Mononuclear cell (primary cell): ENCODE measurements around the gene MYO5B. TPM values are rescaled to one million over a fixed set of nuclear protein-coding genes. Genes with fewer than 3 reads are reported as not detected.
"Not testable (repeated sequence)": the region's sequence is repeated elsewhere in the genome, so short reads cannot be mapped to it uniquely, and the experiment has no call there.

Experiments
- H3K27me3 ChIP-seq: 2 replicates; pipeline ENCODE4 v1.6.0; 2011; ENCODE audit warnings: low read length, control low read depth; ENCODE audit not compliant: insufficient read depth
- H3K4me1 ChIP-seq: 2 replicates; pipeline ENCODE4 v1.5.1; 2011; ENCODE audit warnings: mild to moderate bottlenecking, low read length, control low read depth; ENCODE audit not compliant: insufficient read depth
- H3K4me3 ChIP-seq: 2 replicates; pipeline ENCODE4 v1.5.1; 2011; ENCODE audit warnings: mild to moderate bottlenecking, low read length, moderate library complexity
- H3K9me3 ChIP-seq: 2 replicates; pipeline ENCODE4 v1.5.1; 2011; ENCODE audit warnings: low read depth, mild to moderate bottlenecking, control low read depth, low read length
- total RNA-seq: library from RNA; depleted of rRNA; stranded (reverse); fragments of >200 nt; gene quantifications from one replicate; pipeline ENCODE4 v1.2.3, GENCODE V29; 2012

Gene MYO5B
- total RNA-seq, 1 donor, result under 0.01 TPM

DNA sequence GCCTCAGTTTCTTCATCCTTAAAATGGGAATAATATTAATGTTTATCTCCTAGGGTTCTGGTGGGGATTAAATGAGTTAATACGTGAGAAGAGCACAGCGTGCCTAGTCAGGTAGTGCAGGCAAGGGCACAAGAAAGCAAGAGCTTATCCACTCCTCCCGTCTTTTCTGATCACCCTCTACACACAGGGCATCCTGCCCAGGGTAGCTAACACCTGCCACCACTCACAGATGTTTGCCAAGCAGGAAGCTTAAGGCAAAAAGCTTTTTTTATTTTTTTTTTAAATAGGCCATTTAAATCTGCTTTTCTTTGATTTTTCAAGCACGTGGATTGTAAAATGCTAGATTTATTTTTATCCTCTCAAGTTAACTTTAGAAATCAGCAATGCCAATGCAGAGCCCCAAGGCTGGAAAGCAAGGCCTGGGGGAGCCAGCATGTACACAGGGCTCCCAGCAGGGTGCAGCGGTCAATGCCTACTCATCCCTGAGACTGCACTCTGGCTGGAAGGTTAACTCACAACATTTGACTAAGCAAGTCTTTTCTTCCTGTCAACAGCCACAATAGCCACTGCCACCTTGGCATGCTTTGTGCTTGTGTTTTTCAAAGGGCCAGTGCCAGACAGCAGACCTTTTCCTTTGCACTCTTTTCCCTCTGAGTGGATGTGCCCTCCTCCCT, 295.2 kb downstream of the MYO5B start:
- no peaks in the 10 kb centered on the region for H3K9me3 ChIP-seq
- H3K27me3 ChIP-seq, result no peaks in the 10 kb centered on the region
- no peaks in the 10 kb centered on the region for H3K4me1 ChIP-seq
- no peak overlapping the region for H3K4me3 ChIP-seq

DNA sequence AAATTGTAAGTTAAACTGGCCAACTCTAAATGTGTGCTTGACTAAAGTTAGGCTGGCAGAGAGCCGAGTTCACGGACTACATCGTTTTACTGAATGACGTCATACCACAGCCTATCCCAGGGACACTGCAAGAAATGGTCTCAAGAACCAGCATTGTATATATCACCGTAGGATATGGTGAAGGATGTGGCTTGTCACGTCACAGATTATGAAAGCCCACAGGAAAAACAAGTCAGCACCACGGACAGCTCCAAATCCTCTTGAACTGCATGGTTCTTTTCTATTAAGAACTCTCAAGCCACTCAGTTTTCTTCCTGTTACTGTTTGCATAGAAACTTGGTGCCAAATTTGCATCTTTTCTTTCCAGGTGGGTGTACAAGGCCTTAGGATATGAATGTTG, 296.5 kb downstream of the MYO5B start:
- H3K4me1 ChIP-seq, result no peaks in the 10 kb centered on the region
- no peak overlapping the region for H3K4me3 ChIP-seq
- no peaks in the 10 kb centered on the region for H3K9me3 ChIP-seq
- H3K27me3 ChIP-seq, result no peaks in the 10 kb centered on the region

DNA sequence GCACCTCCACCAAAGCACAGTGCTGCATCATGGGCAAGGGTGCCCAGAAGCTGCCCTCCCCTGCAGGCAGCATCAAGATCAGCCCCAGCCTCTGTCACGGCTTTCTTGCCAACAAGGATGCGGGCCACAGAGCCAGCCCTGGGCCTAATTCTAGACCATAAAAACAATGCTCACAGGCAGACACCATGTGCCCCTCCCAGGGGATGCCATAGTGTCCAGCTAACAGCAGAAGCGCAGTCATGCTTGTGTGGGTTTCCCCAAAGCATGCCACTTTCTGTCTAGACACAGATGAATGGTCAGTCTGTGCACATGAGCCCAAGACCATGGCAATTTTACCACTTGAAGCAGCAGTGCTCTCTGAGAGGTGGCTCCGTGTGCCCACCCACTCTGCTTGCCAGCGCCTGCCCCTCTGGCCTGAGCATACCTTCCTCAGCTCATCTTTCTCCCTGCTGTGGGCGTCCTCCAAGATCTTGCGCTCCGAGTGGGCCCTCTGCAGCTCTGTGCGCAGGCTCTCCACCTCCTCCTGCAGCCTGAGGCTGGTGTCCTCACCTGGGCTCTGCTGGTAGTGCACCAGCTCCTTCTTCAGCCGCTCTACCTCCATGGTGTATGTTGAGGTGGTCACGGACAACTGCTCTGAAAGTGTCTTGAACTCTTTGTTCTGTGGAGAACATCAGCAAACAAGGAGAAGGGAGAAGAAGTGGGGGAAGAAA, 300.3 kb downstream of the MYO5B start:
- H3K4me1 ChIP-seq, result no peaks in the 10 kb centered on the region
- H3K27me3 ChIP-seq, result no peaks in the 10 kb centered on the region
- no peaks in the 10 kb centered on the region for H3K9me3 ChIP-seq
- no peak overlapping the region for H3K4me3 ChIP-seq

DNA sequence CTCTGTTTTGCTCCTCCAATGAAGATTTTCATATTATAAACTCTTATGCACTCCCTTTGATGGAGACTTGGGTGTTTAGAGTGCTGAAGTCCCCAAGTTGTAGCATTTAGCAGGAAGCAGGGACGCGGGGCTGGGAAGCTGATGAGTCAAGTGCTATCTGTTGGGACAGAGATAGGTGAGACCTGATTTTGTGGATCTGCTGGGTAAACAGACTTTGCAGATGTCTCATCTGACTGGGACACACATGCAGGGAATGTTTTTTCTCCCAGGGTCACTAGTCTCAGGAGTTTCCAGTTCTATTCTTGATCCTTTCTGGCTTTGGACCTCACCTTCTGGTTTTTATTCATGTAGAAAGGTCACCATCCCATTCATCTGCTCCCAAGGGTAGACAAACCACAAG, 301.9 kb downstream of the MYO5B start:
- no peaks in the 10 kb centered on the region for H3K9me3 ChIP-seq
- H3K4me3 ChIP-seq, result no peak overlapping the region
- H3K27me3 ChIP-seq, result no peaks in the 10 kb centered on the region
- H3K4me1 ChIP-seq, result no peaks in the 10 kb centered on the region

DNA sequence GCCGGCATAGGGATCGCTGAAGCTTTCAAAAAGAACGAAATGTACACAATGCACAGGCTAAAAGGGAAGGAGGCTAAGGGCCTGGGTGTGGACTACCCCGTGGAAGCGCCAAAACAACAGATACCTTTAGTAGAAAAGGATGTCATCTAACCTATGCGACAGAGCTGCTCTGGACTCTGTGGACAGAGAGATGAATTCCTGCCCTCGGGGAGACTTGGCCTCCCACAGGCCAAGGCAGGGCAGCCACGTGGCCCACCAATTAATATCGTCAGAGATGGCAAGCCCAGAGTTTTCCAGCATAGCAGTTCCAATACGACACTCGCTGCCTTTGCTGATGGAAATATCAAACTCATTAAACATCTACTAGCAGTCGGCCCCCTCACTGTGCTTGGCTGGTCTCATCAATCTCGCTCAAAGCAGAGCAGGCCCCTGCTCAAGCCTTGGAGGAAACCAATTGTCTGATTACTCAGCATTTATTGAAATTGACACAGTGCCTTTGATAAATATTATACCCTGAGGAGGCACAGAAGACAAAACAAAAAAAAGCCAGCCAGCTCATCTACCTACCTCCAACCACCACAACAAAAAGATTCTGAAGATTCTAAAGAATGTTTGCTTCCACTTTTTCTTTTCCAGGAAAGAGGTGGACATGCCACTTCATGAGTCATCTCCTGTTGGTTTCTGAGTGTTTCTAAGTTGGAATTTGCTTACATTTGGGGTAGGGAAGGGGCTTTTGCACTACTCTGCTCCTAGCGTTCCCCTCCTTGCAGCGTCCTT, 302.6 kb downstream of the MYO5B start:
- H3K4me1 ChIP-seq, result no peaks in the 10 kb centered on the region

DNA sequence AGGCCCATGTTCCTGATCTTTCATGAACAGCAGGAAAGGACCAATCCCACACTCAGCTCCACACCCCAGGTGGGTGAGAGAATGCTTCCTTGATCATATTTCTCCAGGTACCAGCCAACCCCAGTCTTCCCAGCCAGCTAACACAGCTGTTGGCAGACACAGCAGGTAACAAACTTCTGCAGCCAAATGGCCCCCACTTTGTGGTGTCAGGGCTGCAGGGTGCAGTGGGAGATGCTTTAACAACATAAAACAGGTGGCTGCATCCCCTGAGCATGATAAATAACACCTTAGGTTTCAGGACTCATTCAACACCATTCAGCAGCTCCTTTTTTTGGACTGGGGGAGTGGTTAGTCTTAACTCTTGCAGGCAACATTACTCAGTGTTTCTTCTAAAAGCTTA, 304.9 kb downstream of the MYO5B start:
- Histone ChIP-seq H3K4me3 (no peak overlapping the region), H3K9me3 (no peaks in the 10 kb centered on the region), H3K4me1 (no peaks in the 10 kb centered on the region), H3K27me3 (no peaks in the 10 kb centered on the region)

More for the DNA sequence above, 302.6 kb downstream of the MYO5B start:
- no peak overlapping the region for H3K4me3 ChIP-seq
- no peaks in the 10 kb centered on the region for H3K27me3 ChIP-seq
- no peaks in the 10 kb centered on the region for H3K9me3 ChIP-seq

DNA sequence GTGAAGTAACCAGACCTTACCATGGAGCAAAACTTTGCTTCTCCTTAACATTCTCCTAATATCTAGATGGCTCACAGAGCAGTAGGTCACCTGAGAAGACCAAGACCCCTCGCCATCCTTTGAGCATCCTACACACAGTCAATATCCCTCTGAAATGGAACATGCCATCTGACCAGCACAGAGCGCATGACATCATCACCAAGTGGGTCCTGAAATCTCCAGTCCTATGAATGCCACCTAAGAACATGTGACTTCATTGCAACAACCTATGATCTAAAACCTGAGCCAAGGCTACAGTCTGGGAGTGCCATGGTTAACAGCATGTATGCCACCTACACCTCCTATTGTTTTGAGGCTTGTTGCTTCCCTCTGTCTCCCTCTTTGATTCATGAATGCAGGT, 305.4 kb downstream of the MYO5B start:
- not testable (repeated sequence) for H3K9me3 ChIP-seq, H3K4me1 ChIP-seq, H3K27me3 ChIP-seq, H3K4me3 ChIP-seq

DNA sequence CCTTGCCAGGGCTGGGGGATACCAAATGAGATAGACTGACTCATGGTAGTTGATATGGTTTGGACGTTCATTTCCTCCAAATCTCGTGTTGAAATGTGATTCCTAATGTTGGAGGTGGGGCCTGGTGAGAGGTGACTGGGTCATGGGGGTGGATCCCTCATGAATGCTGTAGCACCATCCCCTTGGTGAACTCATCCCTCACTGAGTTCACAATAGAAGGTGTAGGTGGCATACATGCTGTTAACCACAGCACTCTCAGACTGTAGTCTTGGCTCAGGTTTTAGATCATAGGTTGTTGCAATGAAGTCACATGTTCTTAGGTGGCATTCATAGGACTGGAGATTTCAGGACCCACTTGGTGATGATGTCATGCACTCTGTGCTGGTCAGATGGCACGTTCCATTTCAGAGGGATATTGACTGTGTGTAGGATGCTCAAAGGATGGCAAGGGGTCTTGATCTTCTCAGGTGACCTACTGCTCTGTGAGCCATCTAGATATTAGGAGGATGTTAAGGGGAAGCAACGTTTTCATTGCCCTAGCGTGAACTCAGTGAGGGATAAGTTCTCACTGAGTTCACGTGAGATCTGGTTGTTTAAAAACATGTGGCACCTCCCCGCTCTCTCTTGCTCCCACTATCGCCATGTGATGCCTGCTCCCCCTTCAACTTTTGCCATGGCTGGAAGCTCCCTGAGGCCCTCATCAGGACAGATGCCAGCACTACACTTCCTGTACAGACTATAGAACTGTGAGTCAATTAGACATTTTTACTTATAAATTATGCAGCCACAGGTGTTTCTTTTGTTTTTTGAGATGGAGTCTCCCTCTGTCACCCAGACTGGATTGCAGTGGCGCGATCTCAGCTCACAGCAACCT, 307.8 kb downstream of the MYO5B start:
- Histone ChIP-seq H3K4me1 (no peaks in the 10 kb centered on the region), H3K27me3 (no peaks in the 10 kb centered on the region), H3K4me3 (no peak overlapping the region), H3K9me3 (no peaks in the 10 kb centered on the region)

DNA sequence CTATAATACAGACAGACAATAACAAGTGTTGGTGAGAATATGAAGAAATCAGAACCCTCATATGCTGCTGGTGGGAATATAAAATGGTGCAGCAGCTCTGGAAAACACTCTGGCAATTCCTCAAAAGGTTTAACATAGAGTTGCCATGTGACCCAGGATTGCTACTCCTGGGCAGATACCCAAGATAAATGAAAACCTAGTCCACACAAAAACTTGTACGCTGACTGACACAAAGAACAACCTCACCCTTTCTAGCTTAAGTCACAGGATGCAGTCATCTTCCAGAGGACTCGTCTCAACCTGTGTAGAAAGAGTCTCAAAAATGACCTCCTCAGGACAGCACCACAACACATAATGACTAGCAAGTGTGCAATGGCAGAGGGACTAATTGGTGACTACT, 310.0 kb downstream of the MYO5B start:
- H3K4me1 ChIP-seq, result no peaks in the 10 kb centered on the region
- no peaks in the 10 kb centered on the region for H3K27me3 ChIP-seq
- no peak overlapping the region for H3K4me3 ChIP-seq
- no peaks in the 10 kb centered on the region for H3K9me3 ChIP-seq

DNA sequence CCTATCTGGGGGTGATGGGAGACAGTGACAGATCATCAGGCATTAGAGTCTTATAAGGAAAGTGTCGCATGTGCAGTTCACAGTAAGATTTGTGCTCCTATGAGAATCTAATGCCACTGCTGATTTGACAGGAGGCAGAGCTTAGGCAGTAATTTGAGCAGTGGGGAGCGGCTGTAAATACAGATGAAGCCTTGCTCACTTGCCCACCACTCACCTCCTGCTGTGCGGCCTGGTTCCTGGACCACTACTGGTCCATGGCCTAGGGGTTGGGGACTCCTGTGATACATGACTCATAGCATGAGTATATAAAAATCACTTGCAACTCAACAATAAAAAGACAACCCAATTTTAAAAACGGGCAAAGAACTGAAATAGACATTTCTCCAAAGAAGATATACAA, 310.5 kb downstream of the MYO5B start:
- no peaks in the 10 kb centered on the region for H3K9me3 ChIP-seq
- H3K27me3 ChIP-seq, result no peaks in the 10 kb centered on the region
- no peak overlapping the region for H3K4me3 ChIP-seq
- H3K4me1 ChIP-seq, result no peaks in the 10 kb centered on the region

DNA sequence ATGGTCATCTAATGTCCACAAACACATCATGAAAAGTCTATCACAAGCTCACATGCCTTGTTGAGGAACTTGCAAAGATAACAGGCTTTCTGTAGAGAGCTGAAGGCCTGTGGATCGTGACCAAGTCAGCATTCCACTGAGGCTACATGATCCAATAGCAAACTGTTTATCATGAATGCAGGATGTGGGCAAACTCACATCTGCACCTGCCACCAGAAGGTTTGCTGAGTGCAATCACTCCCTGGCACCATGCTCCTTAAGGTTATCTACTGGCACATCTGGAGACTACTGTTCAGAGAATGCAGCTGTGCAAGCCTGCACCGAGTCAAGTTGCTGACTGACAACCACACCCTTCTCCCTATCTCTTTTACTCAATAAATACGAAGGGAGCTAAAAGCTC, 314.3 kb downstream of the MYO5B start:
- H3K4me3 ChIP-seq, result no peak overlapping the region
- no peaks in the 10 kb centered on the region for H3K27me3 ChIP-seq
- H3K4me1 ChIP-seq, result no peaks in the 10 kb centered on the region
- H3K9me3 ChIP-seq, result no peaks in the 10 kb centered on the region

DNA sequence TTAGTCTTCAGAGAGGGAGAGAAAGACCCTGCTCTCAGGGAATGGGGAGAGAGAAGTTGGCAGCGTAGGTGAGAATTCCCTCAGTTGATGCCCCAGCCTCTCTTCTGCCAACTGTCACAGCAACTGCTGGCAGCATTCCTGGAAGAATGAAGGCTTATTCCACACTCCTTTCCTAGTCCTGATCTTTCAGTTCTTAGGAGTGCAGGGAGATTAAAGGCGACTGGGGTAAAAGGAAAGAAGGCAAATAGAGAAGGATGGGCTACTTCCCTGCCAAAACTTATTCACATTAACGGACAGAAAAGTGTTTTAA, 315.7 kb downstream of the MYO5B start:
- Histone ChIP-seq H3K27me3 (no peaks in the 10 kb centered on the region), H3K4me3 (no peak overlapping the region), H3K4me1 (no peaks in the 10 kb centered on the region), H3K9me3 (no peaks in the 10 kb centered on the region)

DNA sequence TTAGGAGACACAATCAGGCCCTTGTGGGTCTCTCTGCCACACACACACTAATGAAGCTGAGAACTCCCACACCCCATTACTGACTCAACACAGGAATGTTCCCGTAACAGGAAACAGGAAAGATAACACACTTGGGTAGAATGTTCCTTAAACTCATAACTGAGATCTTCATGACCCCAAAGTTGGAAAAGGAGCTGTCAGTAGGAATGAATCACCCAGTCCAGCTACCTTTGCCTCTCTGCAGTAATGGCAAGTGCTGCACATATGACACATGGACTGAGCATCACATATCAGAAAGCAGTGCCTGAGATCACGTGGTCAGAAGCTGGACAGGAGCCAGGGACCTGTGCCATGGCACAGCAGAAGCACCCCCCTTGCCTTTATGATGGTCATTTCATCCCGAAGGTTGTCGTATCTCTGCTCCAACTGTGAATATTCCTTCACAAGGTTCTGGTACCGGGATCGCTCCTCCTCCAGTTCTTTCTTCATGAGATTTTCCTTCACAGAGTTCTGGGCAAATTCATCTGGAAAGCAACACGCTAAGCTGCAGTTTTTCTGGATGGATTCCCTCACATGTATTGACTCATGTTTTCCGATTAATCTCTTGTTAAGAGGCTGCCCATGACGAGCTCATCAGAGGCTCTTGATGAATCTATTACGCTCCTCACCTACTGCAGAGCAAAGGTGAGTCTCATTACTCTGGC, 316.2 kb downstream of the MYO5B start:
- Histone ChIP-seq H3K9me3 (no peaks in the 10 kb centered on the region), H3K27me3 (no peaks in the 10 kb centered on the region), H3K4me1 (no peaks in the 10 kb centered on the region), H3K4me3 (no peak overlapping the region)

DNA sequence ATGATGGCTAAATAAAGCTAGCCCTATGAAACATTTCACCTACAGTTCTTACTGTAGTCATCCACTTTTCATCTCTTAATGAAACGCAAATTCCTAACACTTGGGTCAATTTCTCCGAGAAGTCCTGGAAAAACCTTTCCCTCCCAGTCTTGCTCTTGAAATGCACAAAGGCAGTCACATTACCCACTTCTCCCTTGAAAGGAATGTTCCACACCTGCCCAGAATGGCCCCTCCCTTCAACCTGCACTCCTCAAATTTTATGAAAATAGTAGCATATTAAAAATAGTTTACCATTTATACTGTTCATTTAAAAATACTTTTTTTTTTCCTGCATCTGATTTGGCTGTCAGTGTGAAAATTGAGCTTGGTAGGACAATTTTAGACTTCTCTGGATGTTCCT, 316.9 kb downstream of the MYO5B start:
- Histone ChIP-seq H3K27me3 (no peaks in the 10 kb centered on the region), H3K9me3 (no peaks in the 10 kb centered on the region), H3K4me3 (no peak overlapping the region), H3K4me1 (no peaks in the 10 kb centered on the region)
